GM12878 (cell line): ENCODE results near the gene BRF1. TPM values are rescaled to one million over a fixed set of nuclear protein-coding genes. Genes with fewer than 3 reads are reported as not detected.
"Not testable (repeated sequence)": the region's sequence is repeated elsewhere in the genome, so short reads cannot be mapped to it uniquely, and the experiment has no call there.

Experiments
- ATAC-seq: fragments of 200-7000 bp; cut with Tn5 transposase; 3 replicates; pipeline ENCODE4 v1.9.1; 2020; ENCODE audit warnings: mild to moderate bottlenecking, moderate library complexity
- BruUV-seq: library from RNA; stranded (reverse); fragments of 400-500 nt; replicated peaks from 2 replicates; lab custom pipeline; 2021; lab: Mats Ljungman, UMichigan
- CTCF ChIA-PET: fragments of 300-600 bp; sonication (Branson Sonifier 250); formaldehyde crosslinking; extraction: SDS; loops from one replicate; lab custom pipeline; 2021; ENCODE audit warnings: inconsistent platforms; lab: Yijun Ruan, JAX
- POLR2A ChIA-PET: fragments of 350-600 bp; formaldehyde crosslinking; extraction: SDS; loops from one replicate; lab custom pipeline; 2021; ENCODE audit warnings: inconsistent platforms; lab: Charles Lee
- RAD21 ChIA-PET: fragments of 300-600 bp; sonication (Branson Sonifier 250); formaldehyde crosslinking; loops from one replicate; lab custom pipeline; 2023; ENCODE audit warnings: antibody characterized with exemption; ENCODE audit not compliant: unreplicated experiment; lab: Charles Lee
- SMC1A ChIA-PET: fragments of 300-600 bp; sonication (Branson Sonifier 250); formaldehyde crosslinking; loops from one replicate; lab custom pipeline; 2023; ENCODE audit not compliant: unreplicated experiment, uncharacterized antibody; lab: Charles Lee
- DNase-seq: peaks from one replicate; pipeline ENCODE4 v3.0.0-alpha.2; 2011; ENCODE audit warnings: low read depth, low spot score
- FAIRE-seq: peaks from 3 replicates; lab custom pipeline; 2011; peaks lifted over from hg19 to GRCh38; lab: Jason Lieb, UNC
- H2AFZ ChIP-seq: 2 replicates; pipeline ENCODE4 v1.6.0; 2011; ENCODE audit warnings: low read depth, low read length, control low read depth; ENCODE audit not compliant: control insufficient read depth
- H3K27ac ChIP-seq: 2 replicates; pipeline ENCODE4 v1.5.1; 2011; ENCODE audit warnings: control low read depth; ENCODE audit not compliant: control insufficient read depth, insufficient read depth
- H3K27me3 ChIP-seq, 2 experiments: replicated peaks in 1 of 2; 2 replicates each; pipeline versions ENCODE4 v1.6.0 to v1.6.1; 2011; ENCODE audit warnings: low read length in 1 of 2; ENCODE audit not compliant: control insufficient read depth in 2 of 2, insufficient read depth in 2 of 2
- H3K36me3 ChIP-seq, 2 experiments: 2 replicates each; pipeline ENCODE4 v1.5.1; 2011; ENCODE audit warnings: low read length in 1 of 2; ENCODE audit not compliant: control insufficient read depth in 2 of 2, insufficient read depth in 2 of 2
- H3K4me1 ChIP-seq: 2 replicates; pipeline ENCODE4 v1.6.1; 2011; ENCODE audit warnings: mild to moderate bottlenecking, low read length, moderate library complexity, mixed read lengths; ENCODE audit not compliant: control insufficient read depth, insufficient read depth
- H3K4me2 ChIP-seq: 2 replicates; pipeline ENCODE4 v1.6.0; 2011; ENCODE audit warnings: control low read depth; ENCODE audit not compliant: control insufficient read depth, insufficient read depth
- H3K4me3 ChIP-seq: fragments of 200-600 bp; sonication (generic); 2 replicates; pipeline ENCODE4 v1.5.1; 2016
- H3K79me2 ChIP-seq: 2 replicates; pipeline ENCODE4 v1.6.0; 2011; ENCODE audit warnings: low read length; ENCODE audit not compliant: control insufficient read depth, insufficient read depth
- H3K9ac ChIP-seq: 2 replicates; pipeline ENCODE4 v1.8.0; 2011; ENCODE audit warnings: low read length, control low read depth, mixed read lengths; ENCODE audit not compliant: control insufficient read depth, insufficient read depth
- H3K9me3 ChIP-seq: replicated peaks from 3 replicates; pipeline ENCODE4 v1.5.1; 2011; ENCODE audit warnings: mild to moderate bottlenecking, low read length; ENCODE audit not compliant: control insufficient read depth, insufficient read depth
- H4K20me1 ChIP-seq: 2 replicates; pipeline ENCODE4 v1.6.0; 2011; ENCODE audit not compliant: control insufficient read depth, insufficient read depth
- CBX3 ChIP-seq: fragments of 200-600 bp; sonication (generic); IDR thresholded peaks from 2 replicates; pipeline ENCODE4 v1.6.1; 2016; ENCODE audit warnings: low read depth, borderline replicate concordance
- CHD1 ChIP-seq: IDR thresholded peaks from 2 replicates; pipeline ENCODE4 v1.6.1; 2012; ENCODE audit warnings: low read depth, low read length, improper control_type of control experiment
- IRF3 ChIP-seq: fragments of 450-650 bp; IDR thresholded peaks from 2 replicates; pipeline ENCODE4 v1.6.1; 2014; ENCODE audit warnings: mild to moderate bottlenecking
- SMAD5 ChIP-seq: IDR thresholded peaks from 2 replicates; pipeline ENCODE4 v1.6.1; 2016; ENCODE audit warnings: antibody characterized with exemption, low read depth
- SUZ12 ChIP-seq: fragments of 200-600 bp; sonication (generic); IDR thresholded peaks from one replicate; pipeline ENCODE4 v1.6.1; 2018; ENCODE audit warnings: antibody characterized with exemption, mild to moderate bottlenecking; ENCODE audit not compliant: unreplicated experiment
- WGBS: methylation state at CpG from one replicate; pipeline ENCODE4 v1.1.6; 2016; ENCODE audit warnings: low lambda C conversion rate; ENCODE audit not compliant: insufficient replicate concordance, insufficient coverage; ENCODE audit errors: missing lambda C conversion rate; 5-methylcytosine and 5-hydroxymethylcytosine counted together
- in situ Hi-C: fragments of 300-500 bp; cut with MboI; formaldehyde crosslinking; loops from 9 replicates; pipeline ENCODE4 v1.14.3; 2018; ENCODE audit warnings: mixed read lengths
- intact Hi-C: fragments of 100-400 bp; cut with micrococcal nuclease; formaldehyde crosslinking; loops from one replicate; pipeline ENCODE4 v1.14.2; 2022; ENCODE audit not compliant: unreplicated experiment
- polyA plus RNA-seq, 11 experiments: library from polyadenylated mRNA; depleted of rRNA in 4 of 11; unstranded in 6 of 11; stranded (reverse) in 5 of 11; fragments of >200 nt; fragmentation: Nextera tagmentation in 4 of 11; fragmentation: Illumina TruSeq in 1 of 11; extraction: Ambion mirVana in 4 of 11; extraction: Trizol in 1 of 11; gene quantifications; 1 replicate in 1 of 11; 2 replicates in 10 of 11; pipeline versions ENCODE4 v1.2.1 to v1.2.3, GENCODE V29; 2011 to 2016; ENCODE audit warnings: inconsistent platforms in 2 of 11, missing spikeins in 2 of 11, low read depth in 1 of 11
- total RNA-seq, 4 experiments: library from RNA; depleted of rRNA in 3 of 4; stranded (reverse); fragments of >200 nt in 3 of 4; fragmentation: Illumina TruSeq in 1 of 4; extraction: Trizol in 1 of 4; gene quantifications; 2 replicates each; pipeline versions ENCODE4 v1.2.1 to v1.2.3, GENCODE V29; 2013 to 2021

BRF1 gene
- total and polyA plus RNA-seq, 10 of the 15 experiments (the other 5 are each of a cell fraction or from before 2014, with no cell fraction given) = 0.21 to 33.5 (median 10.7) TPM

DNA sequence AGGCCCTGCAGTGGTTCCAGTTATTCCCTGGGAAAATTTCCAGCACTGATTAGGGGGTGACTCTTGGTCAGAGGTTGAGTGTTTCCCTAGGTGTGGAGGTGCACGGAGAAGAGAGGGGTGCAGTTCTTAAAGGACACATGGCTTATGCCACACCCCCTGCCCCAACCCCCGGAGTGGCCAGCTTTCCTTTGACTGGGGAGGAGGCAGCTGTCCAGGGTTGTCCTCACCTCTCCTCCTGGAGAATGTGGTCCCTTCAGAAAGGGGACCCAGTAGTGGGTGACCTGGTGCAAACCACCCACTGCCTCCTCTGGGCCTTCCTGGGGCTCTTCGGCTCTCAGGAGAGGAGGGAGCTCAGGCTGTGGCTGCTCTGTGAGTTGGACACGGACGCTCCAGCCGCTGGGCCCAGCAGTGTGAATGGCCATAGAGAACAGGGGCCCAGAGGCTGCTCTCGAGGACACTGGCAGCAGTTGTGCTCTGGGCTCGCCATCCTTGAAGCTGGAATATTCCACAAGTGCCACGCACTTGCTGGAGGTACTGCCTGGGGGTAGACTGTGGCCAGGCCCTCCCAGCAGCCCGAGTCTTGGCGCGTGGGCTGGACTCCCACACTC, 27.4 kb upstream of the BRF1 start (continued):
- TF ChIP-seq IRF3 = no peak
- no peak for TF ChIP-seq SUZ12
- TF ChIP-seq CHD1 = no peak
- TF ChIP-seq SMAD5 = no peak
- no peak for TF ChIP-seq CBX3

DNA sequence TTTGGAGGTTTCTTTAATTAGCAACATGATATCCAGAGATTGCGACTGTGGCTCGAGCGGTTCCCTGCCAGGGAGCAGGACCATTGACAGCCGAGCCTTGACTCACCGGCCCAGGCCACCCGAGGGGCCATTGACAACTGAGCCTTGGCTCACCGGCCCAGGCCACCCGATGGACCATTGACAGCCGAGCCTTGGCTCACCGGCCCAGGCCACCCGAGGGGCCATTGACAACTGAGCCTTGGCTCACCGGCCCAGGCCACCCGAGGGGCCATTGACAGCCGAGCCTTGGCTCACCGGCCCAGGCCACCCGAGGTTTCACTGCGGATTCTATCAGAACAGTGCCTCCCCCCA, 26.9 kb upstream of the BRF1 start:
- H3K4me1 ChIP-seq, FAIRE-seq, DNase-seq, CTCF ChIA-PET, in situ Hi-C loops, intact Hi-C loops, H3K4me2 ChIP-seq, H3K79me2 ChIP-seq, H4K20me1 ChIP-seq, H3K27me3 ChIP-seq, ATAC-seq, H3K9me3 ChIP-seq, POLR2A ChIA-PET, RAD21 ChIA-PET, H2AFZ ChIP-seq, H3K4me3 ChIP-seq, H3K9ac ChIP-seq, SMC1A ChIA-PET, BruUV-seq, H3K36me3 ChIP-seq, H3K27ac ChIP-seq: not testable (repeated sequence)
- 84% methylated on average over 16 of the region's 17 CpGs for WGBS
